Thyroid gland (tissue), 4 donors: Measurements from ENCODE around the gene CH25H.

Experiments
- POLR2A ChIP-seq, 2 donors: fragments of 450-650 bp; IDR thresholded peaks; one replicate each; pipeline ENCODE4 v1.6.1; 2017; ENCODE audit warnings: antibody characterized with exemption in 2 of 2, mild to moderate bottlenecking in 2 of 2, moderate library complexity in 1 of 2
- TF ChIP-seq, protein P1 (sequence below), 6 experiments: fragments of 200-600 bp in 3 of 6; fragments of 450-650 bp in 3 of 6; sonication (generic) in 3 of 6; IDR thresholded peaks; one replicate each; pipeline ENCODE4 v1.5.1; 2016 to 2019; ENCODE audit warnings: antibody characterized with exemption in 6 of 6, mild to moderate bottlenecking in 2 of 6, inconsistent platforms in 1 of 6, moderate library complexity in 1 of 6

DNA sequence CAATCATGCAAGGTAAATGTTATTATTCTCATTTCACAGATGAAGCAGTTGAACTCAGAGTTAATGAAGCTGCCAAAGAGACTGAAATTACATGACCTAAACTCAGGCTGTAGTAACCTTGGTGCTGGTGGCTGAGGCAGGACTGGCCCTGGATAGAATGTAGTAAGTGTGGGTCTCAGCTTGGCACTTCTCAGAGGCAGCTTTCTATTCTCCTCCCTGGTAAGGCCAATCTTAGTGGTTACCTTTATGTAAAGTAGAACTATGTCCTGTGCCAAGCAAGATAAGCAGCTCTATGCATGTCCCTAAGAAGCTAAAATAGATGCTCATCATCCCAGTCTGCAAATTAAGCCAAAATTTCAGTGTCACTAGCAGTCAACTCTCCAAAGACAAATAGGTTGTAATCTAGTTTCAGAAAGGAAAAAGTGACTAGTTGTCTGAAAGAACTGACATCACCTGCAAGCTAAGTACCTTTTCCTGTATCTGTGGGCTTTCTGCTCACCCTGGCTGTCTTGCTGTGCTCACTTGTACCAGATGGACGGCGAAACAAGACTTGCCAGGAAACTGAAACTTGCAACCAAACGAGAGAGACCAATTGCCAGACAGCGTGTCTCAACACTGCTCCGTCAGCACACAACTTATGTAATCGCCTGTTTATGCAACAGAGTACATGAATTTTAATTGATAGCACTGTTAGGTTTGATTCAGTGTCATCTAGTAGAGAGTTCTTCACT, 43.7 kb downstream of the CH25H start:
- TF ChIP-seq, protein P1, sequence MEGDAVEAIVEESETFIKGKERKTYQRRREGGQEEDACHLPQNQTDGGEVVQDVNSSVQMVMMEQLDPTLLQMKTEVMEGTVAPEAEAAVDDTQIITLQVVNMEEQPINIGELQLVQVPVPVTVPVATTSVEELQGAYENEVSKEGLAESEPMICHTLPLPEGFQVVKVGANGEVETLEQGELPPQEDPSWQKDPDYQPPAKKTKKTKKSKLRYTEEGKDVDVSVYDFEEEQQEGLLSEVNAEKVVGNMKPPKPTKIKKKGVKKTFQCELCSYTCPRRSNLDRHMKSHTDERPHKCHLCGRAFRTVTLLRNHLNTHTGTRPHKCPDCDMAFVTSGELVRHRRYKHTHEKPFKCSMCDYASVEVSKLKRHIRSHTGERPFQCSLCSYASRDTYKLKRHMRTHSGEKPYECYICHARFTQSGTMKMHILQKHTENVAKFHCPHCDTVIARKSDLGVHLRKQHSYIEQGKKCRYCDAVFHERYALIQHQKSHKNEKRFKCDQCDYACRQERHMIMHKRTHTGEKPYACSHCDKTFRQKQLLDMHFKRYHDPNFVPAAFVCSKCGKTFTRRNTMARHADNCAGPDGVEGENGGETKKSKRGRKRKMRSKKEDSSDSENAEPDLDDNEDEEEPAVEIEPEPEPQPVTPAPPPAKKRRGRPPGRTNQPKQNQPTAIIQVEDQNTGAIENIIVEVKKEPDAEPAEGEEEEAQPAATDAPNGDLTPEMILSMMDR (IDR thresholded peaks at IDR 0.05) = no peak
- TF ChIP-seq POLR2A (IDR thresholded peaks at IDR 0.05) = no peak
